Neural progenitor cell (in vitro differentiated cells): ENCODE data around the gene MTRR.

ENCODE experiments used
- CTCF ChIP-seq: fragments of 200-600 bp; sonication (generic); IDR thresholded peaks from 2 replicates; pipeline ENCODE4 v1.5.1; 2017; ENCODE audit warnings: antibody characterized with exemption, mild to moderate bottlenecking
- EZH2 ChIP-seq: fragments of 200-600 bp; sonication (generic); IDR thresholded peaks from 2 replicates; pipeline ENCODE4 v1.6.1; 2017; ENCODE audit warnings: antibody characterized with exemption, mild to moderate bottlenecking, moderate library complexity

GRCh38 chr5:7867260-7867659 lies 1.7 kb upstream of the MTRR start:
- TF ChIP-seq CTCF, result no peak
- TF ChIP-seq EZH2, result no peak
